Right cardiac atrium (tissue), 5 donors: ENCODE measurements around the gene GALNT16. TPM values are rescaled to one million over a fixed set of nuclear protein-coding genes. Genes with fewer than 3 reads are reported as not detected.
A peak's percentile ranks its signal among the peaks of the same experiment; 100 is the strongest.
"Not testable (repeated sequence)": the region's sequence is repeated elsewhere in the genome, so short reads cannot be mapped to it uniquely, and the experiment has no call there.

Experiments
- ATAC-seq, 2 donors: fragments of 200-7000 bp; cut with Tn5 transposase; one replicate each; pipeline versions ENCODE4 v1.8.0 to v1.9.1; 2020; ENCODE audit warnings: moderate library complexity in 2 of 2, mild to moderate bottlenecking in 1 of 2
- DNase-seq, 3 donors: peaks; one replicate each; pipeline ENCODE4 v3.0.0-alpha.2; 2020
- H3K27ac ChIP-seq: one replicate; pipeline ENCODE4 v1.5.1; 2013; ENCODE audit warnings: mild to moderate bottlenecking, low read length, control low read depth, moderate library complexity
- H3K27me3 ChIP-seq: one replicate; pipeline ENCODE4 v1.6.1; 2013; ENCODE audit not compliant: control insufficient read depth, insufficient read depth
- H3K4me1 ChIP-seq: one replicate; pipeline ENCODE4 v1.6.1; 2013; ENCODE audit warnings: low read length; ENCODE audit not compliant: control insufficient read depth, insufficient read depth
- H3K4me3 ChIP-seq: one replicate; pipeline ENCODE4 v1.5.1; 2013; ENCODE audit warnings: low read length, control low read depth
- H3K9me3 ChIP-seq: one replicate; pipeline ENCODE4 v1.6.1; 2013; ENCODE audit warnings: low read length; ENCODE audit not compliant: control insufficient read depth
- WGBS: extraction: QIAGEN DNeasy Blood & Tissue Kit; methylation state at CpG from one replicate; pipeline ENCODE4 v1.1.7; 2013; 5-methylcytosine and 5-hydroxymethylcytosine counted together
- intact Hi-C, 4 donors: fragments of 100-400 bp; cut with DNase I; formaldehyde crosslinking; loops; one replicate each; pipeline versions ENCODE4 v1.11.0 to v1.14.0; 2022 to 2023
- polyA plus RNA-seq: library from polyadenylated mRNA; stranded (reverse); fragments of 200-250 nt; gene quantifications from one replicate; pipeline ENCODE4 v1.2.3, GENCODE V29; 2013
- total RNA-seq, 4 donors: library from RNA; stranded (reverse); fragmentation: NEBNext Ultra II Directional; extraction: Animal tissue kit (Norgen Biotek cat#: 25700); gene quantifications; one replicate each; pipeline ENCODE4 v1.2.1, GENCODE V29; 2021
- donor health status: healthy with polysubstance abuse.
- donor health status: DM: no; HTN: yes; CAD: no.
- donor health status: DM: no; HTN: no; CAD: no.
- donor health status: DM: no; HTN: yes; CAD: no; lungs with severe emphysema.
- donor health status: DM: yes; HTN: yes; CAD: no.

Gene GALNT16
- total and polyA plus RNA-seq, 5 donors, result 24.3 to 50.9 (median 33.5) TPM

DNA sequence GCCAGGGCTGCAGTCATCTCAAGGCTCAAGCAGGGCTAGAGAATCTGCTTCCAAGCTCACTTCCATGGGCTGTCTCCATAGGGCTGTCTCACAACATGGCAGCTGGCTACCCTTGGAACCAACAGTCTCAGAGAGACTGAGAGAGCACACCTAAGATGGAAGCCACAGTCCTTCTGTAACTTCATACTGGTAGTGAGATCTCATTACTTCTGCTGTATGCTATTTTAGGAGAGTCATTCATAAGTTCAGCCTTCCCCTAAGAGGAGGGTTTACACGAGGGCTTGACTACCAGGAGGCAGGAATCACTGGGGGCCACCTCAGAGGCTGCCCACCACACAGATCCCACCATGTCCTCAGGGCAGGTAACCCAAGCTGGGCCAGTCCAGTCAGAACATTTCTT lies 108.4 kb downstream of the GALNT16 start:
- no peak overlapping the region for H3K4me3 ChIP-seq
- no peak for DNase-seq
- ATAC-seq, result no peak
- intact Hi-C loops, result loop anchor here in 1 of 4 donors (10.0 kb wide), 1 partner anchor 124 kb away; no protein-coding TSS in a partner anchor
- no peaks in the 10 kb centered on the region for H3K4me1 ChIP-seq
- WGBS, result 80% methylated on average over 1 of the region's 1 CpG
- H3K9me3 ChIP-seq, result no peaks in the 10 kb centered on the region
- H3K27me3 ChIP-seq, result no peaks in the 10 kb centered on the region
- H3K27ac ChIP-seq, result no peak overlapping the region

DNA sequence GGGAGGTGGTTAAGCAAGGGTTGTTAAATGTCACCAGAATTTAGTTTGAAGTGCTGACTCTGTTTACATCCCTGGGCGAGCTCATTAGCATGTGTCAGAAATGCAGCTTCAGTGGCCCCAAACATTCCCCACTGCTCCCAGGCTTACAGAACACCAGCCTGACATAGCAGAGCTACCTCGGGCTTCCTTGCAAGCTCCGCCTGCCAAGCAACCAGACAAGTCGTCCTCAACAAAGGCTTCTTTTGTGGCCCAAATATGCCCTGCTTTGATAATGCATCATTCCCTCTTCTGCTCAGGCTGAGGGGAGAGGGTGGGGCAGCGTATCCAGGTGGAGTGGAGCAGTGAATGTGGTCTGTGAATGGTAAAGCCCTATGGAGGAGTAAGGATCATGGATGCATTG lies 110.1 kb downstream of the GALNT16 start:
- WGBS, result 61% methylated on average over 5 of the region's 5 CpGs
- Histone ChIP-seq H3K27ac (no peak overlapping the region), H3K4me3 (no peak overlapping the region), H3K27me3 (no peaks in the 10 kb centered on the region), H3K4me1 (no peaks in the 10 kb centered on the region), H3K9me3 (no peaks in the 10 kb centered on the region)
- no peak for DNase-seq
- no peak for ATAC-seq
- intact Hi-C loops, result no loop called here

DNA sequence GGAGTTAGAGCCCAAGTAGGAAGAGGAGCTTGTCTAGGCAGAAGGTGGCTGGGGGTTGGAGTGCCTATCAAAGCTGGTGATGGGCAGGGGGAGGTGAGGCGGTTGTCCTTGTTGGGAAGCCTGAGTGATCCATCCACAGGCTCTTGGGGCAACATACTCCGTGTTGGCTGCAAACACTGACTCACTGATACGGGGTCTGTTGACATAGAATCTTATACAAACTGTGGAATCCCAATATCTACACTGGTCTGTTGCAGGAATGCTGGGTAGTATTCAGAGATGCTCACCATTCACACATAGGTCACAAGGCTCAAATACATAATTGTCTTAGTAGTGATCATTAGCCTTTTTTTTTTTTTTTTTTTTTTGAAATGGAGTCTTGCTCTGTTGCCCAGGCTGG lies 112.2 kb downstream of the GALNT16 start:
- no peak for ATAC-seq
- intact Hi-C loops, result no loop called here
- no peak for DNase-seq
- Histone ChIP-seq H3K9me3 (no peaks in the 10 kb centered on the region), H3K27me3 (no peaks in the 10 kb centered on the region), H3K4me3 (no peak overlapping the region), H3K4me1 (no peaks in the 10 kb centered on the region), H3K27ac (no peak overlapping the region)
- 97% methylated on average over 3 of the region's 3 CpGs for WGBS

DNA sequence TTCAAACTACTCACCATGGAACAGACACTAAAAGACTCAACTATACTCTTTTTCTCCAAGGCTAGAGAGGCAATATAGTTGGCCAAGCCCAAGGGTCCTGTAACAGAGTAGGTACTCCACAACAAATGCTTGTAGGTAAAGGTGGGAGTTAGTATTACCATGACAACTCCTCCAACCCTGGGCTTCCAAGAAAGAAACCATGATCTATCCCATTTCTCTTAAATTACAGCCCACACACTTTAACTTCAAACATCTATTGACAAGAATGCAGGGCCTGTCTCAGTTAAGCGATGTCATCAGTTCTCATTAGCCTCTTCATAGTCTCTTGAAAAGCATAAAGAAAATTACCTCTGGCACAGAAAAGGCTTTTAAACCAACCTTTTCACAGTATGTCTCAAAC lies 113.1 kb downstream of the GALNT16 start:
- Histone ChIP-seq H3K4me1 (no peaks in the 10 kb centered on the region), H3K27ac (no peak overlapping the region), H3K27me3 (no peaks in the 10 kb centered on the region), H3K9me3 (no peaks in the 10 kb centered on the region), H3K4me3 (no peak overlapping the region)
- ATAC-seq, result no peak
- WGBS, result 57% methylated on average over 1 of the region's 1 CpG
- no peak for DNase-seq
- intact Hi-C loops, result no loop called here

DNA sequence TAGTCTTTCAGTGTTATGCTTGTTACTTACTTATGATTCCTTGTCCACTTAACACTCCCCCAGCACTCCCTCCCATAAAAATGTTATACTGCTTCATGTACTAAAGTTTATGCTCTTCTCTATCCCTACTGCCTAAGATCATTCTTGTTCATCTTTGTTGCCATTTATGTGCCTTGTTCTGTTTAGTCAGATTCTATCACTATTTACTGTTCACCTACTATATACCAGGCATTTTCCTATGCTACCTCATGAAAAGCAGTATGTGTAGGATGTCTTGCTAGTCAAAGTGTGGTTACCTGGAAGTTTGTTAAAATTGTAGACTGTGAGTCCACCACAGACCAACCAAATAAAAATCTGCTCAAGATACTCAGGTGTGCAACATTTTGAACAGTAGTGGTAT lies 114.3 kb downstream of the GALNT16 start:
- ATAC-seq (no peak), DNase-seq (no peak)
- Histone ChIP-seq H3K27ac (no peak overlapping the region), H3K4me3 (no peak overlapping the region), H3K9me3 (no peaks in the 10 kb centered on the region), H3K27me3 (no peaks in the 10 kb centered on the region), H3K4me1 (no peaks in the 10 kb centered on the region)
- intact Hi-C loops, result no loop called here

DNA sequence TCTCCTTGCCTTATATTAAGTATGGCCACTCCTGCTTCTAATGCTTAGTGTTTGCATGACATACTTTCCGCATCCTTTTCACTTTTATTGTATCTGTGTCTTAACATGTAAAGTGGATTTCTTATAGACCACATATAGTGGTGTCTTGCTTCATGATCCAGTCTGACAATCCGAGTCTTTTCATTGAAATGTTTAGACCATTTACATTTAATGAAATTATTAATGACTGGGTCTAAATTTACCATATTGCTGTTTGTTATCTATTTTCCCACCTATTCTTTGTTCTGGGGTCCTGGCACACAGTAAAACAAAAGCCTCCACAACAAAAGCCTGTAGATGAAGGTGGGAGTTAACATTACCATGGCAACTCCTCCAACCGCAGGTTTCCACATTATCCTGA lies 115.2 kb downstream of the GALNT16 start:
- no peak for ATAC-seq
- intact Hi-C loops, result no loop called here
- 96% methylated on average over 3 of the region's 3 CpGs for WGBS

DNA sequence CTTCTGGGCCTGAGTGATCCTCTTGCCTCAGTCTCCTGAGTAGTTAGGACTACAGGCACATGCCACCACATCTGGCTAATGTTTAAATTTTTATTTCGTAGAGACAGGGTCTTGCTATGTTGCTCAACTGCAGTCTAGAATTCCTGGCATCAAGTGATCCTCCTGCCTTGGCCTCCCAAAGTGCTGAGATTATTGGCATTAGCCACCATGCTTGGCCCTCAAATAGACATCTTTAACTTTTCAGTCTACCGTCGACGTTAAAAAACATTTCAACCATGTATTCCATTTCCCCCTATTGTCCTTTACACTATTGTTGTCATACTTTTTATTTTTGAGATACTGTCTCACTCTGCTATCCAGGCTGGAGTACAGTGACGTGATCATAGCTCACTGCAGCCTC lies 115.8 kb downstream of the GALNT16 start:
- Histone ChIP-seq H3K4me3 (no peak overlapping the region), H3K9me3 (no peaks in the 10 kb centered on the region), H3K27me3 (no peaks in the 10 kb centered on the region), H3K4me1 (no peaks in the 10 kb centered on the region), H3K27ac (no peak overlapping the region)
- WGBS, result 93% methylated on average over 5 of the region's 5 CpGs
- no peak for ATAC-seq
- DNase-seq, result no peak
- intact Hi-C loops, result no loop called here

More for the DNA sequence above, 115.2 kb downstream of the GALNT16 start:
- Histone ChIP-seq H3K4me1 (no peaks in the 10 kb centered on the region), H3K9me3 (no peaks in the 10 kb centered on the region), H3K4me3 (no peak overlapping the region), H3K27me3 (no peaks in the 10 kb centered on the region), H3K27ac (no peak overlapping the region)
- DNase-seq, result no peak

DNA sequence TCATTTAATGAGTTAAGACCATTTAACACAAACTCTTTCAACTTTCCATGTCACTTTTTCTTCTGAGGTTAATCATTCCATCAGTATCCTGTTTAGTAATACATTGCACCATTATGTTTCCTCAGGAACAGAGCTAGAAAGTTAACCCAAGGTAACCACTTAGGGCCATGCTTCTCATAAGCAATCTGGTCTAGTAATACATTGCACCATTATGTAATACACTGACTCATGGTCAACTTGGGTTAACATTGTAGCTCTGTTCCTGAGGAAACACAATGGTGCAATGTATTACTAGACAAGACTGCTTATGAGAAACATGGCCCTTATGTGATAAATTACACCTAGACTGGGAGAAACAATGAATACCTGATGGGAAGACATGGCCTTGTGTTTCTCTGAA lies 116.5 kb downstream of the GALNT16 start:
- Histone ChIP-seq H3K27me3 (no peaks in the 10 kb centered on the region), H3K27ac (no peak overlapping the region), H3K4me1 (no peaks in the 10 kb centered on the region), H3K9me3 (no peaks in the 10 kb centered on the region), H3K4me3 (no peak overlapping the region)
- intact Hi-C loops, result no loop called here
- no peak for DNase-seq
- ATAC-seq, result no peak

DNA sequence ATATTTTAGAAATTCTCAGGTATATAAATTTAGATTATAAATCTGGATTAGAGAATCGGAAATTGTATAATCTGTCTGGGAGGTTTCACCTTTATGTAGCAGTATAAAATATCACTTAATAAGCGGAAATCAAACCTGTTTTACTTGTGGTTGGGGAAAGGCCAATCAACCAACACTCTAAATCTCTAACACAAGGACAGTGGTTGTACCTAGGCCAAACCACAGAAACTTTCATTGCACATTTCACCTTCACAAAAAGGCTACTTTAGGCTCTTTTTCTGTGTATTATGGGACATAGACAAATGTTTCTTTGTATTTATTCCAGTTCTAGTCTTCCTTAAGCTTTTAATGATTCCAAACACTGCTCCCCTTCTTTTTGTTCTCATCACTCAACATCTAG lies 118.3 kb downstream of the GALNT16 start:
- no peak for DNase-seq
- no peak for ATAC-seq
- no peak overlapping the region for H3K4me3 ChIP-seq
- no peaks in the 10 kb centered on the region for H3K4me1 ChIP-seq
- H3K27ac ChIP-seq, result no peak overlapping the region
- H3K9me3 ChIP-seq, result no peaks in the 10 kb centered on the region
- WGBS, result 98% methylated on average over 2 of the region's 2 CpGs
- intact Hi-C loops, result no loop called here
- no peaks in the 10 kb centered on the region for H3K27me3 ChIP-seq

DNA sequence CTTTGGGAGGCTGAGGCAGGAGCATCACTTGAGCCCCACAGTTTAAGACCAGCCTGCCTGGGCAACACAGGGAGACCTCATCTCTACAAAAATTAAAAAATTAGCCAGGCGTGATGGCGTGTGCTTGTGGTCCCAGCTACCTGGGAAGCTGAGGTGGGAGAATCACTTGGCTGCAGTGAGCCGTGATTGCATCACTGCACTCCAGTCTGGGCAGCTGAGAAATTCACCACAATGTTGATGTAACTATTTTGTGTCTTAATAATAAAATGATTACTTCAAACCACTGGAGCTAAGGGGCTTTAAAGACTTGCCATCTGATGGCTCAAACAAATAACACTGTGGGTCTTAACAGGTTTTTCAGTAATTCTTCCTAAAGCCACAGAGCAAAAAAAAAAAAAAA lies 127.4 kb downstream of the GALNT16 start:
- H3K27me3 ChIP-seq, result no peaks in the 10 kb centered on the region
- peaks cover 7% of the 10 kb centered on the region for H3K4me1 ChIP-seq
- WGBS, result 87% methylated on average over 3 of the region's 3 CpGs
- intact Hi-C loops, result no loop called here
- H3K4me3 ChIP-seq, result no peak overlapping the region
- ATAC-seq (no peak), DNase-seq (no peak)
- H3K9me3 ChIP-seq, result no peaks in the 10 kb centered on the region
- no peak overlapping the region for H3K27ac ChIP-seq

DNA sequence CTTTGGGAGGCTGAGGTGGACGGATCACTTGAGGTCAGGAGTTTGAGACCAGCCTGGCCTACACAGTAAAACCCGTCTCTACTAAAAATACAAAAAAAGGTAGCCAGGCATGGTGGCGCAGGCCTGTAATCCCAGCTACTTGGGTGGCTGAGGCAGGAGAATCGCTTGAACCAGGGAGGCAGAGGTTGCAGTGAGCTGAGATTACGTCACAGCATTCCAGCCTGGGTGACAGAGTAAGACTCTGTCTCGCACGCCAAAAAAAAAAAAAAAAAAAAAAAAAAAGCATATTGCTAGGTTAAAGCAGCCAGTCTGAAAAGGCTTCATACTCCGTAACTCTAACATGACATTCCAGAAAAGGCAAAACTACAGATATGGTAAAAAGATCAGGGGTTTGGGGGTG lies 131.4 kb downstream of the GALNT16 start:
- WGBS, result 76% methylated on average over 8 of the region's 8 CpGs
- H3K27ac ChIP-seq, result peak overlapping the region; percentile 50
- H3K27me3 ChIP-seq, intact Hi-C loops, H3K4me3 ChIP-seq, H3K4me1 ChIP-seq, H3K9me3 ChIP-seq: not testable (repeated sequence)
- DNase-seq (peak in 1 of 3 donors; percentile 23), ATAC-seq (peak in 1 of 2 donors; percentile 39)

DNA sequence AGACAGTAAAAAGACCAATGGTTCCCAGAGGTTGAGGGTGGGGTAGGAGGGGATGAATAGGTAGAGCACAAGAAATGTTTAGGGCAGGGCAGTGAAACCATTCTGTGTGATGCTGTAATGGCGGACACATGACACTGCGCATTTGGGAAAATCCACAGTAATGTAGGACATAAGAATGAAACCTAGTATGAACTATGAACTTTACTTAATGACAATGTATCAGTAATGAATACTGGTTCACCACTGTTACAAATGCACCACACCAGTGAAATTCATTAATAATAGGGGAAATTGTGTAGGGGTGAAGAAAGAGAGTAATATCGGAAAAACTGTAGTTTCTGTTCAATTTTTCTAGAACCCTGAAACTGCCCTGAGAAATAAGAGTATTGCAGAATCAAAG lies 132.5 kb downstream of the GALNT16 start:
- Histone ChIP-seq H3K4me3 (no peak overlapping the region), H3K9me3 (no peaks in the 10 kb centered on the region), H3K27me3 (no peaks in the 10 kb centered on the region), H3K4me1 (peaks cover 11% of the 10 kb centered on the region), H3K27ac (no peak overlapping the region)
- ATAC-seq (no peak), DNase-seq (no peak)
- intact Hi-C loops, result no loop called here
- 94% methylated on average over 3 of the region's 3 CpGs for WGBS
